ENCODE results near the gene ASNS. TPM values are rescaled to one million over a fixed set of nuclear protein-coding genes. Genes with fewer than 3 reads are reported as not detected.

The ASNS gene
- total RNA-seq, 1 donor = 119 TPM

DNA sequence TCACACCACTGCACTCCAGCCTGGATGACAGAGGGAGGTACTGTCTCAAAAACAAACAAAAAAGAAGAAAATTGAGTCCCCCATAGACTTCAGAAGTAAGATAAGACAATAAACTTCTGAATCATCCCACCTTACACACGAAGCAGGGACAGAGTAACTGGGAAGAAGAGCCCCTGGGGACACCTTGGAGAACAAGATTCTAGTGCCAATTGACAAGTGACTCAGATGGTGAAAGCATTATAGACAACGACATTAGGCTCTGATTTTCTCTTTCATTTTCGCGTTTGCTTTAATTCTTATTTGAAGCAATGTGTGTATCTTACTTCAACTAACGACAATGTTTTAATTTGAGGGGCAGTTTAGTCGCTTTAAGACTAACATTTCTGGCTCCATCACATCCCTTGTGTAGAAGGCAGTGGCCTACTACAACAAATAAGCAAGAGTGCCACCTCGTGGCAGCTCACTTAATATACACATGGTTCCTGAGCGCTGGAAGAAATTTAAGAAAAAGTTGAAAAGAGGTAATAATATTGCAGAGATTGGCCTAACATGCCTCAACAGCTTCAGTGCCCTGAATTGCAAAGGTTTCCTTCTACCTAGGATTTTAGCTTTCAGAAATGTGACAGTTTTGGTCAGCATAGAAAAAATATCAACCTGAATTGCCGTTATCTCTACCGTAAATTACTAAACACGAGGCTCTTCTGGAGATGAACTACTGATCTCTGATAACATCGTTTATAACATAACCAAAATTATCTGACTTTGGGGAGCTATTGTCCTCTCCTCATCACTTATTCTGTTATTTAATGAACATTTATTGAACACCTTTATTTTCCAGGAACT is 36.7 kb downstream of the ASNS start:
- Histone ChIP-seq H3K9me3 (ENCODE audit: low read depth, low read length) (no peaks in the 10 kb centered on the region), H2AFZ (ENCODE audit: low read length) (peak overlapping the region; percentile 64), H3K27me3 (ENCODE audit: insufficient read depth, low read length) (peaks cover 4% of the 10 kb centered on the region), H3K79me2 (ENCODE audit: insufficient read depth, low read length) (no peaks in the 10 kb centered on the region), H3K4me1 (ENCODE audit: insufficient read depth, low read length) (no peaks in the 10 kb centered on the region), H4K20me1 (ENCODE audit: insufficient read depth, low read length) (no peaks in the 10 kb centered on the region), H3K4me2 (ENCODE audit: insufficient read depth, low read length) (peak overlapping the region; percentile 43), H3K27ac (ENCODE audit: low read depth, low read length) (no peak overlapping the region), H3K36me3 (ENCODE audit: insufficient read depth, low read length) (no peaks in the 10 kb centered on the region), H3K4me3 (ENCODE audit: insufficient read depth, low read length) (no peak overlapping the region)
- peak; percentile 73 for TF ChIP-seq CTCF (IDR thresholded peaks at IDR 0.05; ENCODE audit: extremely low read depth, low read depth, low read length)
- DNase-seq (ENCODE audit: insufficient read length, low spot score, missing footprints) = no peak

- no peaks in the 10 kb centered on the region for H3K36me3 ChIP-seq (ENCODE audit: insufficient read depth, low read length)
- H3K4me1 ChIP-seq (ENCODE audit: insufficient read depth, low read length) = no peaks in the 10 kb centered on the region
- no peak for TF ChIP-seq CTCF (IDR thresholded peaks at IDR 0.05; ENCODE audit: extremely low read depth, low read depth, low read length)
- H3K27ac ChIP-seq (ENCODE audit: low read depth, low read length) = no peak overlapping the region
- no peaks in the 10 kb centered on the region for H3K79me2 ChIP-seq (ENCODE audit: insufficient read depth, low read length)
- DNase-seq (ENCODE audit: insufficient read length, low spot score, missing footprints) = no peak
- H3K27me3 ChIP-seq (ENCODE audit: insufficient read depth, low read length) = no peaks in the 10 kb centered on the region
- no peaks in the 10 kb centered on the region for H4K20me1 ChIP-seq (ENCODE audit: insufficient read depth, low read length)
- no peak overlapping the region for H3K4me2 ChIP-seq (ENCODE audit: insufficient read depth, low read length)
- no peak overlapping the region for H2AFZ ChIP-seq (ENCODE audit: low read length)
- H3K4me3 ChIP-seq (ENCODE audit: insufficient read depth, low read length) = no peak overlapping the region
- H3K9me3 ChIP-seq (ENCODE audit: low read depth, low read length) = no peaks in the 10 kb centered on the region
These were observed 53.0 kb downstream of the ASNS start for GRCh38 chr7:97819161-97819560.

GRCh38 chr7:97818066-97818663 is 54.0 kb downstream of the ASNS start:
- DNase-seq (ENCODE audit: insufficient read length, low spot score, missing footprints) = no peak

More at GRCh38 chr7:97818066-97818663, 54.0 kb downstream of the ASNS start:
- TF ChIP-seq CTCF (IDR thresholded peaks at IDR 0.05; ENCODE audit: extremely low read depth, low read depth, low read length) = no peak
- no peaks in the 10 kb centered on the region for H4K20me1 ChIP-seq (ENCODE audit: insufficient read depth, low read length)
- H3K36me3 ChIP-seq (ENCODE audit: insufficient read depth, low read length) = no peaks in the 10 kb centered on the region
- no peaks in the 10 kb centered on the region for H3K9me3 ChIP-seq (ENCODE audit: low read depth, low read length)
- H3K4me3 ChIP-seq (ENCODE audit: insufficient read depth, low read length) = no peak overlapping the region
- no peaks in the 10 kb centered on the region for H3K79me2 ChIP-seq (ENCODE audit: insufficient read depth, low read length)
- no peak overlapping the region for H3K27ac ChIP-seq (ENCODE audit: low read depth, low read length)
- no peaks in the 10 kb centered on the region for H3K4me1 ChIP-seq (ENCODE audit: insufficient read depth, low read length)
- H3K4me2 ChIP-seq (ENCODE audit: insufficient read depth, low read length) = no peak overlapping the region
- H3K27me3 ChIP-seq (ENCODE audit: insufficient read depth, low read length) = no peaks in the 10 kb centered on the region
- no peak overlapping the region for H2AFZ ChIP-seq (ENCODE audit: low read length)

Small RNA genes within 50 kb of the gene (small RNA-seq; reads per million reads assigned to genes)
- gene AC005326.1 (not detected), gene AC079781.2 (not detected), gene SNRPCP9 (not detected)

Other genes starting within 250 kb of the ASNS start
- gene TAC1, start 140.3 kb downstream of the ASNS start, total RNA-seq = not detected in 2 replicates
- gene OCM2, start 117.8 kb upstream of the ASNS start, total RNA-seq = not detected in 2 replicates
- 11.5 and 14.1 TPM in 2 replicates for gene LMTK2, start 234.5 kb upstream of the ASNS start, total RNA-seq

Measured in osteoblast (primary cell).